ENCODE results near the gene TRAPPC12. TPM values are rescaled to one million over a fixed set of nuclear protein-coding genes. Genes with fewer than 3 reads are reported as not detected.

TRAPPC12 gene
- polyA plus RNA-seq, 1 donor from 2014 or later: 76.2 TPM

DNA sequence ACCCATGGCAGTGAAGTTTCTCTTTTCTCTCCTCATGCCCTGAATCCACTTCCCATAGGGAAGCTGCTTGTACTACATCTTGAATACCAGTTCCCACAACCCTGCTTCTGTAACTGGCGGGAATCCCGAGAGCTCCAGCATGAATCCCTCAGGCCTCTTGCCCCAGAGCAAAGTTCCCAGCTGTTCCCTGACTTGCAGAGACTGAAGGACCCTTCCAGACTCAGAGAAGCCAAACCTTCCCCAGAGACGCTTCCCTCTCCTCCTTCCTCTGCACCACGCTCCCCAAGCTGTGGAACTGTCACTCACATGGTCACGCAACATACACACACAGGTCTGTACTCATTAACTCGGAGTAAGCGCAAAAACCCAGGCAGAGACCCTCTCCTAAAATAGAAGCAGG, 26.4 kb downstream of the TRAPPC12 start:
- no peak overlapping the region for H3K27ac ChIP-seq (ENCODE audit: low read length)
- TF ChIP-seq, protein P1, sequence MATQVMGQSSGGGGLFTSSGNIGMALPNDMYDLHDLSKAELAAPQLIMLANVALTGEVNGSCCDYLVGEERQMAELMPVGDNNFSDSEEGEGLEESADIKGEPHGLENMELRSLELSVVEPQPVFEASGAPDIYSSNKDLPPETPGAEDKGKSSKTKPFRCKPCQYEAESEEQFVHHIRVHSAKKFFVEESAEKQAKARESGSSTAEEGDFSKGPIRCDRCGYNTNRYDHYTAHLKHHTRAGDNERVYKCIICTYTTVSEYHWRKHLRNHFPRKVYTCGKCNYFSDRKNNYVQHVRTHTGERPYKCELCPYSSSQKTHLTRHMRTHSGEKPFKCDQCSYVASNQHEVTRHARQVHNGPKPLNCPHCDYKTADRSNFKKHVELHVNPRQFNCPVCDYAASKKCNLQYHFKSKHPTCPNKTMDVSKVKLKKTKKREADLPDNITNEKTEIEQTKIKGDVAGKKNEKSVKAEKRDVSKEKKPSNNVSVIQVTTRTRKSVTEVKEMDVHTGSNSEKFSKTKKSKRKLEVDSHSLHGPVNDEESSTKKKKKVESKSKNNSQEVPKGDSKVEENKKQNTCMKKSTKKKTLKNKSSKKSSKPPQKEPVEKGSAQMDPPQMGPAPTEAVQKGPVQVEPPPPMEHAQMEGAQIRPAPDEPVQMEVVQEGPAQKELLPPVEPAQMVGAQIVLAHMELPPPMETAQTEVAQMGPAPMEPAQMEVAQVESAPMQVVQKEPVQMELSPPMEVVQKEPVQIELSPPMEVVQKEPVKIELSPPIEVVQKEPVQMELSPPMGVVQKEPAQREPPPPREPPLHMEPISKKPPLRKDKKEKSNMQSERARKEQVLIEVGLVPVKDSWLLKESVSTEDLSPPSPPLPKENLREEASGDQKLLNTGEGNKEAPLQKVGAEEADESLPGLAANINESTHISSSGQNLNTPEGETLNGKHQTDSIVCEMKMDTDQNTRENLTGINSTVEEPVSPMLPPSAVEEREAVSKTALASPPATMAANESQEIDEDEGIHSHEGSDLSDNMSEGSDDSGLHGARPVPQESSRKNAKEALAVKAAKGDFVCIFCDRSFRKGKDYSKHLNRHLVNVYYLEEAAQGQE (IDR thresholded peaks at IDR 0.05; ENCODE audit: borderline replicate concordance): no peak
- TF ChIP-seq SMC3 (conservative IDR thresholded peaks at IDR 0.05; ENCODE audit: poor library complexity): no peak
- TF ChIP-seq RAD21 (conservative IDR thresholded peaks at IDR 0.05): no peak
- TF ChIP-seq EP300 (conservative IDR thresholded peaks at IDR 0.05; ENCODE audit: poor library complexity, severe bottlenecking): no peak
- TF ChIP-seq, protein P2, sequence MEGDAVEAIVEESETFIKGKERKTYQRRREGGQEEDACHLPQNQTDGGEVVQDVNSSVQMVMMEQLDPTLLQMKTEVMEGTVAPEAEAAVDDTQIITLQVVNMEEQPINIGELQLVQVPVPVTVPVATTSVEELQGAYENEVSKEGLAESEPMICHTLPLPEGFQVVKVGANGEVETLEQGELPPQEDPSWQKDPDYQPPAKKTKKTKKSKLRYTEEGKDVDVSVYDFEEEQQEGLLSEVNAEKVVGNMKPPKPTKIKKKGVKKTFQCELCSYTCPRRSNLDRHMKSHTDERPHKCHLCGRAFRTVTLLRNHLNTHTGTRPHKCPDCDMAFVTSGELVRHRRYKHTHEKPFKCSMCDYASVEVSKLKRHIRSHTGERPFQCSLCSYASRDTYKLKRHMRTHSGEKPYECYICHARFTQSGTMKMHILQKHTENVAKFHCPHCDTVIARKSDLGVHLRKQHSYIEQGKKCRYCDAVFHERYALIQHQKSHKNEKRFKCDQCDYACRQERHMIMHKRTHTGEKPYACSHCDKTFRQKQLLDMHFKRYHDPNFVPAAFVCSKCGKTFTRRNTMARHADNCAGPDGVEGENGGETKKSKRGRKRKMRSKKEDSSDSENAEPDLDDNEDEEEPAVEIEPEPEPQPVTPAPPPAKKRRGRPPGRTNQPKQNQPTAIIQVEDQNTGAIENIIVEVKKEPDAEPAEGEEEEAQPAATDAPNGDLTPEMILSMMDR (IDR thresholded peaks at IDR 0.05; ENCODE audit: poor library complexity, severe bottlenecking): no peak
- no peak for TF ChIP-seq POLR2AphosphoS5 (IDR thresholded peaks at IDR 0.05)
- no peak for TF ChIP-seq EZH2 (IDR thresholded peaks at IDR 0.05; ENCODE audit: borderline replicate concordance, insufficient read depth, low read length, poor library complexity, severe bottlenecking)
- TF ChIP-seq TAF1 (IDR thresholded peaks at IDR 0.05; ENCODE audit: low read depth): no peak
- no peak for TF ChIP-seq MXI1 (conservative IDR thresholded peaks at IDR 0.05; ENCODE audit: poor library complexity, severe bottlenecking)

DNA sequence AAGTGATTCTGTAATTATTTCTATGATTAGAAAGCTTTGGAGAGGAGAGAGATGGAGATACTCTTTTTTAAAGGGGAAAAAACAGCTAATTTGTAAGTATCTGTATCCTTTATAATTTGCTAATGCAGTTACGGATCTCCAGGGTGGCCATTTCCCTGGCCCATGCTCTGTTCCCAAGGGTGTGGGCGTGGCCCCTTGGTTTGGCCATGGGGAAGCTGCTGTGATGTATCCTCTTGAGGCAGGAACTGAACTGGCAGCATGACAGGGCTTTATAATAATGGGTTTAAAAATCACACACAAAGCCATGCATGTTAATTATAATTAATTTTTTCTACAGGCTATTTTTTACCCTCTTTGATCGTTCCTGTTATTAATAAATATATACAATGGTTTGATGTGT, 27.0 kb downstream of the TRAPPC12 start:
- no peak overlapping the region for H2AFZ ChIP-seq (ENCODE audit: low read depth, low read length)
- no peak overlapping the region for H3K4me3 ChIP-seq (ENCODE audit: low read length)
- TF ChIP-seq RAD21 (conservative IDR thresholded peaks at IDR 0.05) (no peak), MXI1 (conservative IDR thresholded peaks at IDR 0.05; ENCODE audit: poor library complexity, severe bottlenecking) (no peak), EP300 (conservative IDR thresholded peaks at IDR 0.05; ENCODE audit: poor library complexity, severe bottlenecking) (no peak), POLR2AphosphoS5 (IDR thresholded peaks at IDR 0.05) (no peak), SMC3 (conservative IDR thresholded peaks at IDR 0.05; ENCODE audit: poor library complexity) (no peak), TAF1 (IDR thresholded peaks at IDR 0.05; ENCODE audit: low read depth) (no peak), EZH2 (IDR thresholded peaks at IDR 0.05; ENCODE audit: borderline replicate concordance, insufficient read depth, low read length, poor library complexity, severe bottlenecking) (no peak)
- TF ChIP-seq, protein P1 (IDR thresholded peaks at IDR 0.05; ENCODE audit: borderline replicate concordance): no peak
- TF ChIP-seq, protein P2 (IDR thresholded peaks at IDR 0.05; ENCODE audit: poor library complexity, severe bottlenecking): no peak
- H3K27me3 ChIP-seq (ENCODE audit: insufficient read depth, low read depth, low read length): no peaks in the 10 kb centered on the region
- no peaks in the 10 kb centered on the region for H3K9me3 ChIP-seq (ENCODE audit: low read length)
- H3K79me2 ChIP-seq (replicated peaks; ENCODE audit: insufficient read depth, low read length): no peaks in the 10 kb centered on the region
- H3K36me3 ChIP-seq (ENCODE audit: insufficient read depth, low read length): no peaks in the 10 kb centered on the region
- H3K9me2 ChIP-seq (ENCODE audit: insufficient read depth, low read length): no peaks in the 10 kb centered on the region
- no peaks in the 10 kb centered on the region for H4K20me1 ChIP-seq (ENCODE audit: insufficient read depth)
- no peaks in the 10 kb centered on the region for H3F3A ChIP-seq (ENCODE audit: insufficient read depth, low read length, poor library complexity, severe bottlenecking)
- no peak overlapping the region for H3K9ac ChIP-seq (ENCODE audit: low read length)
- H3K27ac ChIP-seq (ENCODE audit: low read length): no peak overlapping the region
- H3K4me2 ChIP-seq (ENCODE audit: low read length): no peak overlapping the region

More for the DNA sequence above, 26.4 kb downstream of the TRAPPC12 start:
- Histone ChIP-seq H3K9me2 (ENCODE audit: insufficient read depth, low read length) (no peaks in the 10 kb centered on the region), H3K4me3 (ENCODE audit: low read length) (no peak overlapping the region), H3K4me2 (ENCODE audit: low read length) (no peak overlapping the region), H3K9ac (ENCODE audit: low read length) (no peak overlapping the region), H3K79me2 (replicated peaks; ENCODE audit: insufficient read depth, low read length) (no peaks in the 10 kb centered on the region), H3F3A (ENCODE audit: insufficient read depth, low read length, poor library complexity, severe bottlenecking) (no peaks in the 10 kb centered on the region), H4K20me1 (ENCODE audit: insufficient read depth) (no peaks in the 10 kb centered on the region), H2AFZ (ENCODE audit: low read depth, low read length) (no peak overlapping the region), H3K36me3 (ENCODE audit: insufficient read depth, low read length) (no peaks in the 10 kb centered on the region), H3K9me3 (ENCODE audit: low read length) (no peaks in the 10 kb centered on the region), H3K27me3 (ENCODE audit: insufficient read depth, low read depth, low read length) (no peaks in the 10 kb centered on the region)
